GM23338 (cell line): ENCODE results near the gene DMRTC2. TPM values are rescaled to one million over a fixed set of nuclear protein-coding genes. Genes with fewer than 3 reads are reported as not detected.

ENCODE experiments used
- ATAC-seq: fragments of 200-7000 bp; cut with Tn5 transposase; 3 replicates; pipeline ENCODE4 v1.9.1; 2020
- DNase-seq: peaks from one replicate; pipeline ENCODE4 v3.0.0-alpha.2; 2015; ENCODE audit warnings: low spot score
- H2AFZ ChIP-seq: fragments of 200-600 bp; sonication (generic); 2 replicates; pipeline ENCODE4 v1.8.0; 2016; ENCODE audit warnings: antibody characterized with exemption, mild to moderate bottlenecking, moderate library complexity
- H3F3A ChIP-seq: fragments of 200-600 bp; sonication (generic); replicated peaks from 2 replicates; pipeline ENCODE4 v1.8.0; 2017; ENCODE audit warnings: antibody characterized with exemption, mixed run types, low read depth
- H3K27ac ChIP-seq: fragments of 200-600 bp; sonication (generic); 2 replicates; pipeline ENCODE4 v1.6.1; 2016; ENCODE audit warnings: low read depth
- H3K27me3 ChIP-seq: fragments of 200-600 bp; sonication (generic); 2 replicates; pipeline ENCODE4 v1.8.0; 2016; ENCODE audit warnings: mild to moderate bottlenecking, mixed run types, moderate library complexity; ENCODE audit not compliant: insufficient read depth
- H3K36me3 ChIP-seq: fragments of 200-600 bp; sonication (generic); 2 replicates; pipeline ENCODE4 v1.8.0; 2016; ENCODE audit warnings: mild to moderate bottlenecking; ENCODE audit not compliant: insufficient read depth
- H3K4me1 ChIP-seq: fragments of 200-600 bp; sonication (generic); 2 replicates; pipeline ENCODE4 v1.8.0; 2016; ENCODE audit warnings: mild to moderate bottlenecking, moderate library complexity; ENCODE audit not compliant: insufficient read depth
- H3K4me2 ChIP-seq: fragments of 200-600 bp; sonication (generic); 2 replicates; pipeline ENCODE4 v1.7.1; 2017; ENCODE audit warnings: mixed run types
- H3K4me3 ChIP-seq: fragments of 200-600 bp; sonication (generic); 2 replicates; pipeline ENCODE4 v1.6.1; 2016; ENCODE audit warnings: mixed run types
- H3K79me2 ChIP-seq: fragments of 200-600 bp; sonication (generic); replicated peaks from 2 replicates; pipeline ENCODE4 v1.8.0; 2017; ENCODE audit warnings: mild to moderate bottlenecking; ENCODE audit not compliant: insufficient read depth
- H3K9me2 ChIP-seq: fragments of 200-600 bp; sonication (generic); 2 replicates; pipeline ENCODE4 v1.8.0; 2017; ENCODE audit not compliant: insufficient read depth
- H4K20me1 ChIP-seq: fragments of 200-600 bp; sonication (generic); replicated peaks from 2 replicates; pipeline ENCODE4 v1.8.0; 2017; ENCODE audit warnings: mild to moderate bottlenecking; ENCODE audit not compliant: insufficient read depth
- H3K27ac Mint-ChIP-seq: 2 replicates; pipeline ENCODE4 v1.8.0; 2020; ENCODE audit warnings: inconsistent platforms, mild to moderate bottlenecking, moderate library complexity, mixed read lengths
- H3K27me3 Mint-ChIP-seq: 3 replicates; pipeline ENCODE4 v1.8.0; 2022; ENCODE audit warnings: low read depth, mild to moderate bottlenecking, moderate library complexity, mixed read lengths, inconsistent platforms; ENCODE audit not compliant: insufficient read depth, poor library complexity
- H3K36me3 Mint-ChIP-seq: 3 replicates; pipeline ENCODE4 v1.8.0; 2021; ENCODE audit warnings: low read depth, mild to moderate bottlenecking, inconsistent platforms, moderate library complexity, mixed read lengths
- H3K4me1 Mint-ChIP-seq: 3 replicates; pipeline ENCODE4 v1.8.0; 2020; ENCODE audit warnings: mild to moderate bottlenecking, inconsistent platforms, mixed read lengths
- H3K4me3 Mint-ChIP-seq: 3 replicates; pipeline ENCODE4 v1.8.0; 2021; ENCODE audit warnings: moderate library complexity, mild to moderate bottlenecking, inconsistent platforms, mixed read lengths
- H3K9me3 Mint-ChIP-seq: 3 replicates; pipeline ENCODE4 v1.8.0; 2020; ENCODE audit warnings: moderate library complexity, mild to moderate bottlenecking, inconsistent platforms, mixed read lengths
- CREB1 ChIP-seq: fragments of 250-450 bp; sonication (Bioruptor Pico); IDR thresholded peaks from 2 replicates; pipeline ENCODE4 v1.5.0; 2020; ENCODE audit warnings: low read depth, mild to moderate bottlenecking, moderate library complexity
- CTCF ChIP-seq, 2 experiments: fragments of 200-600 bp in 1 of 2; sonication (generic) in 1 of 2; conservative IDR thresholded peaks; 2 replicates each; pipeline versions ENCODE4 v1.5.1 to v1.6.1; 2016 to 2017; ENCODE audit warnings: antibody characterized with exemption in 2 of 2, low read depth in 2 of 2, mild to moderate bottlenecking in 2 of 2, moderate library complexity in 1 of 2
- ETS1 ChIP-seq: IDR thresholded peaks from 2 replicates; pipeline ENCODE4 v1.6.1; 2016; ENCODE audit warnings: antibody characterized with exemption
- EZH2phosphoT487 ChIP-seq: fragments of 200-600 bp; sonication (generic); IDR thresholded peaks from one replicate; pipeline ENCODE4 v1.8.1; 2018; ENCODE audit warnings: antibody characterized with exemption; ENCODE audit not compliant: unreplicated experiment
- JUNB ChIP-seq: IDR thresholded peaks from one replicate; pipeline ENCODE4 v1.6.1; 2016; ENCODE audit warnings: antibody characterized with exemption; ENCODE audit not compliant: unreplicated experiment
- NANOG ChIP-seq: IDR thresholded peaks from 2 replicates; pipeline ENCODE4 v1.6.1; 2016; ENCODE audit warnings: antibody characterized with exemption, borderline replicate concordance
- STAT1 ChIP-seq: IDR thresholded peaks from one replicate; pipeline ENCODE4 v1.6.1; 2016; ENCODE audit warnings: antibody characterized with exemption; ENCODE audit not compliant: unreplicated experiment
- ZNF462 ChIP-seq: fragments of 250-450 bp; sonication (Bioruptor Pico); IDR thresholded peaks from 2 replicates; pipeline ENCODE4 v1.5.0; 2020; ENCODE audit warnings: mild to moderate bottlenecking, moderate library complexity
- polyA plus RNA-seq: library from polyadenylated mRNA; unstranded; fragments of >200 nt; fragmentation: Nextera tagmentation; extraction: Ambion mirVana; gene quantifications from 2 replicates; pipeline ENCODE4 v1.2.1, GENCODE V29; 2016
- total RNA-seq: library from RNA; depleted of rRNA; stranded (reverse); fragments of >200 nt; shearing (Covaris generic); gene quantifications from 2 replicates; pipeline ENCODE4 v1.2.3, GENCODE V29; 2014

Gene DMRTC2
- total and polyA plus RNA-seq, 2 experiments from 2014 or later, result 0.21 TPM; not detected in 1

- H2AFZ ChIP-seq, result no peak overlapping the region
- no peak for ATAC-seq
- Mint-ChIP-seq H3K27ac (no peak overlapping the region), H3K4me1 (no peaks in the 10 kb centered on the region), H3K4me3 (no peak overlapping the region), H3K9me3 (no peaks in the 10 kb centered on the region), H3K36me3 (no peaks in the 10 kb centered on the region), H3K27me3 (peaks cover 11% of the 10 kb centered on the region)
- no peaks in the 10 kb centered on the region for H4K20me1 ChIP-seq
- H3K27me3 ChIP-seq, result no peaks in the 10 kb centered on the region
- no peaks in the 10 kb centered on the region for H3K4me1 ChIP-seq
- no peaks in the 10 kb centered on the region for H3K9me2 ChIP-seq
- H3K36me3 ChIP-seq, result no peaks in the 10 kb centered on the region
- no peak overlapping the region for H3K4me3 ChIP-seq
- no peak for TF ChIP-seq ZNF462 (CRISPR knock-in tag)
- no peak for TF ChIP-seq ETS1
- no peak for TF ChIP-seq CTCF (conservative IDR thresholded peaks at IDR 0.05; ENCODE audit: low read depth in 2 of 2)
- no peak for TF ChIP-seq CREB1 (CRISPR knock-in tag)
- TF ChIP-seq JUNB, result no peak
- TF ChIP-seq STAT1, result no peak
- TF ChIP-seq NANOG, result no peak
- TF ChIP-seq EZH2phosphoT487, result no peak
- H3F3A ChIP-seq, result no peaks in the 10 kb centered on the region
- no peak for DNase-seq
- H3K4me2 ChIP-seq, result no peak overlapping the region
- H3K27ac ChIP-seq, result no peak overlapping the region
- H3K79me2 ChIP-seq, result no peaks in the 10 kb centered on the region
Observed at GRCh38 chr19:41811981-41812380, 32.9 kb upstream of the DMRTC2 start.
